Epithelial cell of proximal tubule (primary cell): Measurements from ENCODE around the gene CUL5. TPM values are rescaled to one million over a fixed set of nuclear protein-coding genes. Genes with fewer than 3 reads are reported as not detected.
A peak's percentile ranks its signal among the peaks of the same experiment; 100 is the strongest.

Source experiments
- DNase-seq: peaks from one replicate; pipeline ENCODE4 v3.0.0-alpha.2; 2011; ENCODE audit warnings: low read depth
- H3K4me3 ChIP-seq: 2 replicates; pipeline ENCODE4 v1.5.1; 2011; ENCODE audit warnings: low read depth, mild to moderate bottlenecking, low read length
- total RNA-seq: library from RNA; depleted of rRNA; stranded (reverse); fragments of >200 nt; gene quantifications from 2 replicates; pipeline ENCODE4 v1.2.3, GENCODE V29; 2015
- TF ChIP-seq, protein P1 (sequence below): conservative IDR thresholded peaks from 2 replicates; pipeline ENCODE4 v1.5.1; 2012; ENCODE audit warnings: low read depth, mild to moderate bottlenecking, low read length

The CUL5 gene
- total RNA-seq, 1 donor from 2014 or later = 19.0 TPM

DNA sequence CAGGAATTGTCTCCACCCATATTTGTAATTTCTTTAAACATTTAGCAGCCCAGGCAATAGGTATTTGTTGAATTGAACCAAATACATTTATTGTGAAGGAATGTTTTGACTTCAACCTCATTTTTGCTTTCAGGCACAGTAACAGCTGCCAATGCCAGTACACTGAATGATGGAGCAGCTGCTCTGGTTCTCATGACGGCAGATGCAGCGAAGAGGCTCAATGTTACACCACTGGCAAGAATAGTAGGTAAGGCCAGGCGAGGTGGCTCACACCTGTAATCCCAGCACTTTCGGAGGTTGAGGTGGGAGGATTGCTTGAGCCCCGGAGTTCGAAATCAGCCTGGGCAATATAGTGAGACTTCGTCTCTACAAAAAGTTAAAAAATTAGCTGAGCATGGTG is 133.6 kb downstream of the CUL5 start:
- H3K4me3 ChIP-seq = no peak overlapping the region
- DNase-seq = no peak
- TF ChIP-seq, protein P1, sequence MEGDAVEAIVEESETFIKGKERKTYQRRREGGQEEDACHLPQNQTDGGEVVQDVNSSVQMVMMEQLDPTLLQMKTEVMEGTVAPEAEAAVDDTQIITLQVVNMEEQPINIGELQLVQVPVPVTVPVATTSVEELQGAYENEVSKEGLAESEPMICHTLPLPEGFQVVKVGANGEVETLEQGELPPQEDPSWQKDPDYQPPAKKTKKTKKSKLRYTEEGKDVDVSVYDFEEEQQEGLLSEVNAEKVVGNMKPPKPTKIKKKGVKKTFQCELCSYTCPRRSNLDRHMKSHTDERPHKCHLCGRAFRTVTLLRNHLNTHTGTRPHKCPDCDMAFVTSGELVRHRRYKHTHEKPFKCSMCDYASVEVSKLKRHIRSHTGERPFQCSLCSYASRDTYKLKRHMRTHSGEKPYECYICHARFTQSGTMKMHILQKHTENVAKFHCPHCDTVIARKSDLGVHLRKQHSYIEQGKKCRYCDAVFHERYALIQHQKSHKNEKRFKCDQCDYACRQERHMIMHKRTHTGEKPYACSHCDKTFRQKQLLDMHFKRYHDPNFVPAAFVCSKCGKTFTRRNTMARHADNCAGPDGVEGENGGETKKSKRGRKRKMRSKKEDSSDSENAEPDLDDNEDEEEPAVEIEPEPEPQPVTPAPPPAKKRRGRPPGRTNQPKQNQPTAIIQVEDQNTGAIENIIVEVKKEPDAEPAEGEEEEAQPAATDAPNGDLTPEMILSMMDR = no peak

DNA sequence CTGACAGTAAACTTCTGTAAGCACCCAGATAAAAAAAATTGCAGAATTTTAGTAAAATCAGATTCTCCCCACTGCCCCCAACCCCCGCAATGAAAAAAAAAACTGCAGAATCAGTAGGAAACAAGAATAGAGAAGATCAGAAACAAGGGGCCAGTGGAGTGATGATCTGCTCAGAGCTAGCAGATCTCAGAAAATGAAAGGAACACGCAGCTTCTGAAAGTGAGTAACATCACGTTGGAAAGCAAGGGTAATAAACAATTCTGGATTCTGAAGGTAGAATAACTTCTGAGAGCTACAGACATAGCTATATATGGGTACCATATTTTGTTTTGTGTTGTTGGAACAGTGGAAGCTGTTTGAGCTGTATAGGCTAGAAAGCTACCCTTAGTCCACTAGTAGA is 135.9 kb downstream of the CUL5 start:
- H3K4me3 ChIP-seq = no peak overlapping the region
- DNase-seq = no peak
- TF ChIP-seq, protein P1 = no peak

DNA sequence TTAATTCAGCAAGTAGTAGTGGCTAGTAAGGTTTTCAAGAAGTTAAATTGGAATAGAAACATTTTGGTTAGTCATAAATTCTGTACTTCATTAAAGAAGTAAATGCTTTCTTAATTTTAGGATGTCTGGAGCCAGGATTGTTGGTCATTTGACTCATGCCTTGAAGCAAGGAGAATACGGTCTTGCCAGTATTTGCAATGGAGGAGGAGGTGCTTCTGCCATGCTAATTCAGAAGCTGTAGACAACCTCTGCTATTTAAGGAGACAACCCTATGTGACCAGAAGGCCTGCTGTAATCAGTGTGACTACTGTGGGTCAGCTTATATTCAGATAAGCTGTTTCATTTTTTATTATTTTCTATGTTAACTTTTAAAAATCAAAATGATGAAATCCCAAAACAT is 138.5 kb downstream of the CUL5 start:
- TF ChIP-seq, protein P1 = no peak
- no peak overlapping the region for H3K4me3 ChIP-seq
- DNase-seq = no peak

DNA sequence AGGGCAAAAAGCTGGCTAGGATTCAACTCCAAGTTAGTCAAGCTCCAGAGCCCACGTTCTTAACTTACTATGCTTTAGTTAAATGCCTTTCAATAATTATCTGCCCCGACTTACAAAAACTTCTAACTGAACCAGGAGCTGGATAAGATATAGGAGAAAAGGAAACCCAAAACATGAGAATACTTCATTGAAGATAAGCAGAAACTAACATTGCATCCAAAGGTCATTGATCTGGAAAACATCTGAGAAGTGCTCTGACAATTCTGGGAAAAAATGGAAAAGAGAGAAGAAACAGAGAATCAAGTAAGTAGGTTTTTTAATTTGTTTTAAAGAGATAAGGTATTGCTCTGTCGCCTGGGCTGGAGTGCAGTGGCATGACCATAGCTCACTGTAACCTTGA is 139.9 kb downstream of the CUL5 start:
- TF ChIP-seq, protein P1 = no peak
- DNase-seq = peak; percentile 10
- H3K4me3 ChIP-seq = no peak overlapping the region

DNA sequence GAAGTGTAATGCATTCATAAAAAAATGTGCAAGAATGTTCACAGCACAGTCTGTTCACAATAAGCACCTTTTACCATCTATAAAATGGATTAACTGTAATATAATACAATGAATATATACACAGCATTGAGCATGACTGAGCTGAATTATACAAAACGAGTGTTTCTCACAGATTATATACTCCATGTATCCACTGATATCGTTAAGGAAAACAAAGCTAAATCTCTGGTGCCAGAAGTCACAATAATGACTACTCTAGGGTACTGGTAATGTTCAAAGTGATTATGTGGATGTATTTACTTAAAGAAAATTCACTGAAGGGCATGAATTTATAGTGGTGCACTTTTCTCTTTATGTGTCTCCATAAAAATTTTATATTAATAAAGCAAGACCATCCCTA is 145.9 kb downstream of the CUL5 start:
- DNase-seq = no peak
- TF ChIP-seq, protein P1 = no peak
- no peak overlapping the region for H3K4me3 ChIP-seq

Other genes starting within 250 kb of the CUL5 start
- gene SLC35F2, start 150.1 kb upstream of the CUL5 start, total RNA-seq = 41.2 and 50.1 TPM in 2 replicates
- gene RAB39A, start 80.5 kb upstream of the CUL5 start, total RNA-seq = 0.43 and 1.3 TPM in 2 replicates
- 76.2 and 87.9 TPM in 2 replicates for gene ACAT1, start 112.7 kb downstream of the CUL5 start, total RNA-seq
- 8.8 and 9.6 TPM in 2 replicates for gene NPAT, start 213.7 kb downstream of the CUL5 start, total RNA-seq
- gene ATM, start 214.2 kb downstream of the CUL5 start, total RNA-seq = 21.0 and 29.4 TPM in 2 replicates